Gastrocnemius medialis (tissue), 4 donors: ENCODE results near the gene KLF2. TPM values are rescaled to one million over a fixed set of nuclear protein-coding genes. Genes with fewer than 3 reads are reported as not detected.
A peak's percentile ranks its signal among the peaks of the same experiment; 100 is the strongest.

ENCODE experiments used
- ATAC-seq, 2 donors: fragments of 150-250 bp; one replicate each; pipeline ENCODE4 v1.9.1; 2016
- DNase-seq, 2 donors: peaks; one replicate each; pipeline ENCODE4 v3.0.0-alpha.2; 2019
- H3K27ac ChIP-seq, 4 donors: fragments of 200-600 bp; sonication (generic); 1 replicate in 1 of 4; 2 replicates in 3 of 4; pipeline ENCODE4 v1.5.1; 2016 to 2018; ENCODE audit warnings: mild to moderate bottlenecking in 2 of 4, moderate library complexity in 1 of 4
- H3K27me3 ChIP-seq, 3 donors: fragments of 200-600 bp; sonication (generic) in 2 of 3; 1 replicate in 1 of 3; 2 replicates in 2 of 3; pipeline versions ENCODE4 v1.5.1 to v1.6.0; 2016 to 2019; ENCODE audit warnings: mild to moderate bottlenecking in 1 of 3, moderate library complexity in 1 of 3
- H3K36me3 ChIP-seq, 2 donors: fragments of 200-600 bp; sonication (generic) in 1 of 2; one replicate each; pipeline ENCODE4 v1.5.1; 2017 to 2018
- H3K4me1 ChIP-seq, 2 donors: fragments of 200-600 bp; sonication (generic) in 1 of 2; one replicate each; pipeline ENCODE4 v1.5.1; 2016 to 2017; ENCODE audit warnings: mild to moderate bottlenecking in 2 of 2
- H3K4me3 ChIP-seq, 4 donors: fragments of 200-600 bp; sonication (generic) in 3 of 4; 1 replicate in 1 of 4; 2 replicates in 3 of 4; pipeline ENCODE4 v1.5.1; 2016 to 2019; ENCODE audit warnings: mild to moderate bottlenecking in 2 of 4
- H3K9me3 ChIP-seq, 3 donors: fragments of 200-600 bp; sonication (generic) in 2 of 3; 1 replicate in 1 of 3; 2 replicates in 2 of 3; pipeline ENCODE4 v1.5.1; 2016 to 2019
- POLR2A ChIP-seq, 2 donors: fragments of 450-650 bp; IDR thresholded peaks; one replicate each; pipeline ENCODE4 v1.6.1; 2017; ENCODE audit warnings: antibody characterized with exemption in 2 of 2, mild to moderate bottlenecking in 2 of 2, moderate library complexity in 2 of 2
- in situ Hi-C, 4 donors: fragments of 200-750 bp; cut with MboI; loops; one replicate each; pipeline versions ENCODE4 v1.15.0 to v1.8.0; 2017; ENCODE audit warnings: low sequenced_read_pairs in 4 of 4
- intact Hi-C: fragments of 100-400 bp; cut with DNase I; formaldehyde crosslinking; loops from one replicate; pipeline ENCODE4 v1.15.1; 2023; ENCODE audit warnings: low total_unique reads
- total RNA-seq, 4 donors: library from RNA; depleted of rRNA; stranded (reverse); fragments of >200 nt; gene quantifications; one replicate each; pipeline versions ENCODE4 v1.1.0 to v1.2.3, GENCODE V29; 2016
- TF ChIP-seq, protein P1 (sequence below), 5 experiments: fragments of 450-650 bp in 3 of 5; fragments of 200-600 bp in 2 of 5; sonication (generic) in 2 of 5; IDR thresholded peaks in 4 of 5; conservative IDR thresholded peaks in 1 of 5; 1 replicate in 4 of 5; 2 replicates in 1 of 5; pipeline ENCODE4 v1.5.1; 2016 to 2019; ENCODE audit warnings: antibody characterized with exemption in 5 of 5, mild to moderate bottlenecking in 3 of 5, moderate library complexity in 3 of 5

The KLF2 gene
- total RNA-seq = 10 to 100 TPM in 3 of 4 donors, 1 to 10 TPM in 1; 6.8 to 45.6 (median 32.0) TPM

DNA sequence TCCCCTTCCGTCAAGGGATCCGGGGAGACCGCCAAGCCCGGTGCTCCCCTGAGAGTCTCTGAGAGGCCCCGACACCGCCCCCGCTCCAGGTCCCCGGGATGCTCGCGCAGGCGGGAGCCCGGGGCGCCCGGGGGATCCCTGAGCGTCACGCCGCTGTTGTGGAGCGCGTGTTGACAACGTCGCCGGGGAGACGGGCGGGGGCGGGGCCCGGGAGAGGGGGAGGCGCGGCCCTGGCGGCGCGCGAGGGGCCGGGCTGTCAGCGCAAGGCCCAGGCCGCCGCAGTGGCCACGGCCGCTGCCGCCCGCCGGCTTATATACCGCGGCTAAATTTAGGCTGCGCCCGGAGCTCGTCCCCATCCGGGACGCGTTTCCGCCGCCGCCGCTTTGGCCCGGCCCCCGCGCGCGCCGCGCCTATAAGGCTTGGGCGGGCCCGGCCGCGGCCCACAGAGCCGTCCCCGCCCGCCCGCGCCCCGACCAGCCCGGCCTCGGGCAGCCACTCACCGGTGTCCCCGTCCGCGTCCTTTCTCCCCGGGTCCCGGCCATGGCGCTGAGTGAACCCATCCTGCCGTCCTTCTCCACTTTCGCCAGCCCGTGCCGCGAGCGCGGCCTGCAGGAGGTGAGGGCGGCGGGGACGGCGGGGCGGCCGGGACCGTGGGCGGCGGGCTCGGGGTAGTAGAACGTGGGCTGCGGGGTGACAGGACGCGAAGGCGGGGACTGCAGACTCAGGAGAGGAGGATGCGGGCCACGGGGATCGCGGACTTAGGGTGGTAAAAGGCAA lies at the start of gene KLF2:
Gene KLF2 (plus strand): TSS at position 443 of the 777 bp plus-strand sequence. CDS start 98 bp downstream, at position 541.
- Histone ChIP-seq H3K27me3 (no peaks in the 10 kb centered on the region), H3K4me3 (peak within 1 kb of the TSS; percentile 67 to 95 (median 76)), H3K9me3 (no peaks in the 10 kb centered on the region), H3K4me1 (peaks cover 28 to 30% of the 10 kb centered on the region in 2 donors), H3K27ac (peak within 1 kb of the TSS; percentile 90 to 99 (median 92)), H3K36me3 (peaks cover 0 to 21% of the 10 kb centered on the region in 2 donors)
- peak; percentile 84 to 90 for DNase-seq
- in situ Hi-C loops = loop anchor here in 1 of 4 donors (10.0 kb wide), 1 partner anchor 80 kb away; no protein-coding TSS in a partner anchor
- TF ChIP-seq, protein P1, sequence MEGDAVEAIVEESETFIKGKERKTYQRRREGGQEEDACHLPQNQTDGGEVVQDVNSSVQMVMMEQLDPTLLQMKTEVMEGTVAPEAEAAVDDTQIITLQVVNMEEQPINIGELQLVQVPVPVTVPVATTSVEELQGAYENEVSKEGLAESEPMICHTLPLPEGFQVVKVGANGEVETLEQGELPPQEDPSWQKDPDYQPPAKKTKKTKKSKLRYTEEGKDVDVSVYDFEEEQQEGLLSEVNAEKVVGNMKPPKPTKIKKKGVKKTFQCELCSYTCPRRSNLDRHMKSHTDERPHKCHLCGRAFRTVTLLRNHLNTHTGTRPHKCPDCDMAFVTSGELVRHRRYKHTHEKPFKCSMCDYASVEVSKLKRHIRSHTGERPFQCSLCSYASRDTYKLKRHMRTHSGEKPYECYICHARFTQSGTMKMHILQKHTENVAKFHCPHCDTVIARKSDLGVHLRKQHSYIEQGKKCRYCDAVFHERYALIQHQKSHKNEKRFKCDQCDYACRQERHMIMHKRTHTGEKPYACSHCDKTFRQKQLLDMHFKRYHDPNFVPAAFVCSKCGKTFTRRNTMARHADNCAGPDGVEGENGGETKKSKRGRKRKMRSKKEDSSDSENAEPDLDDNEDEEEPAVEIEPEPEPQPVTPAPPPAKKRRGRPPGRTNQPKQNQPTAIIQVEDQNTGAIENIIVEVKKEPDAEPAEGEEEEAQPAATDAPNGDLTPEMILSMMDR (IDR thresholded peaks at IDR 0.05 in 4 of 5, conservative IDR thresholded peaks at IDR 0.05 in 1 of 5) = no peak
- TF ChIP-seq POLR2A (IDR thresholded peaks at IDR 0.05) = peak; percentile 98 to 100
- intact Hi-C loops = loop anchor here (1.0 to 5.0 kb wide), 5 partner anchors 18 to 77 kb away; no protein-coding TSS in a partner anchor
- ATAC-seq = peak; percentile 73 to 85

DNA sequence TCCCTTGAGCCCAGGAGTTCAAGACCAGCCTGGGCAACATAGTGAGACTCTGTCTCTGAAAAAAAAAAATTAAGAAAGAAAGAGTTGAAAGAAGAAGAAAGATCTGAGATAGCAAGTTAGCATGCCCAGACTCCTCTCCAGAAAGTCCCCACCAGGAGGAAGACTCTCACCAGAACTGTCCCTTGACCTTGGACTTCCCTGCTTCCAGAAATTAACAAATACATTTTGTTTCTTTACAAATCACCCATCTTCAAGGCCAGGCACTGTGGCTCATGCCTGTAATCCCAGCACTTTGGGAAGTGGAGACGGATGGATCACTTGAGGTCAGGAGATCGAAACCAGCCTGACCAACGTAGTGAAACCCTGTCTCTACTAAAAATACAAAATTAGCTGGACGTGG lies 44.3 kb upstream of the KLF2 start:
- ATAC-seq (no peak), DNase-seq (no peak)
- no peaks in the 10 kb centered on the region for H3K27me3 ChIP-seq
- TF ChIP-seq POLR2A (IDR thresholded peaks at IDR 0.05) = no peak
- TF ChIP-seq, protein P1 (IDR thresholded peaks at IDR 0.05 in 4 of 5, conservative IDR thresholded peaks at IDR 0.05 in 1 of 5) = no peak
- H3K4me3 ChIP-seq = no peak overlapping the region
- H3K4me1 ChIP-seq = peaks cover 22 to 34% of the 10 kb centered on the region in 2 donors
- no peaks in the 10 kb centered on the region for H3K36me3 ChIP-seq
- intact Hi-C loops = no loop called here
- H3K9me3 ChIP-seq = no peaks in the 10 kb centered on the region
- H3K27ac ChIP-seq = peak overlapping the region; percentile 60 to 89 (median 76)
- in situ Hi-C loops = no loop called here

DNA sequence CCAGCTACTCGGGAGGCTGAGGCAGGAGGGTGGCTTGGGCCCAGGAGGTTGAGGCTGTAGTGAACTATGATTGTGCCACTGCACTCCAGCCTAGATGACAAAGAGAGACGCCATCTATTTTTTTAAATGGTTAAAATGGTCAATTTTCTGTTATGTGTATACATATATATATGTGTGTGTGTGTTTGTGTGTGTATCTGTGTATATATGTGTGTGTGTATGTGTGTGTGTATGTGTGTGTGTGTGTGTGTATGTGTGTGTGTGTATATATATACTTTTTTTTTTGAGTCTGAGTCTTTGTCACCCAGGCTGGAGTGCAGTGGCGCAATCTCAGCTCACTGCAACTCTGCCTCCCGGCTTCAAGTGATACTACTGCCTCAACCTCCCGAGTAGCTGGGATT lies 42.9 kb upstream of the KLF2 start:
- no peak for DNase-seq
- no peaks in the 10 kb centered on the region for H3K36me3 ChIP-seq
- H3K4me3 ChIP-seq = no peak overlapping the region
- ATAC-seq = no peak
- H3K27ac ChIP-seq = peak overlapping the region; percentile 82 to 95 (median 90)
- intact Hi-C loops (loop anchor here (1.0 to 2.0 kb wide), 2 partner anchors 43 to 101 kb away; partner anchors contain the start of gene KLF2), in situ Hi-C loops (no loop called here)
- TF ChIP-seq, protein P1 (IDR thresholded peaks at IDR 0.05 in 4 of 5, conservative IDR thresholded peaks at IDR 0.05 in 1 of 5) = no peak
- no peak for TF ChIP-seq POLR2A (IDR thresholded peaks at IDR 0.05)
- no peaks in the 10 kb centered on the region for H3K9me3 ChIP-seq
- peaks cover 31 to 42% of the 10 kb centered on the region in 2 donors for H3K4me1 ChIP-seq
- no peaks in the 10 kb centered on the region for H3K27me3 ChIP-seq

DNA sequence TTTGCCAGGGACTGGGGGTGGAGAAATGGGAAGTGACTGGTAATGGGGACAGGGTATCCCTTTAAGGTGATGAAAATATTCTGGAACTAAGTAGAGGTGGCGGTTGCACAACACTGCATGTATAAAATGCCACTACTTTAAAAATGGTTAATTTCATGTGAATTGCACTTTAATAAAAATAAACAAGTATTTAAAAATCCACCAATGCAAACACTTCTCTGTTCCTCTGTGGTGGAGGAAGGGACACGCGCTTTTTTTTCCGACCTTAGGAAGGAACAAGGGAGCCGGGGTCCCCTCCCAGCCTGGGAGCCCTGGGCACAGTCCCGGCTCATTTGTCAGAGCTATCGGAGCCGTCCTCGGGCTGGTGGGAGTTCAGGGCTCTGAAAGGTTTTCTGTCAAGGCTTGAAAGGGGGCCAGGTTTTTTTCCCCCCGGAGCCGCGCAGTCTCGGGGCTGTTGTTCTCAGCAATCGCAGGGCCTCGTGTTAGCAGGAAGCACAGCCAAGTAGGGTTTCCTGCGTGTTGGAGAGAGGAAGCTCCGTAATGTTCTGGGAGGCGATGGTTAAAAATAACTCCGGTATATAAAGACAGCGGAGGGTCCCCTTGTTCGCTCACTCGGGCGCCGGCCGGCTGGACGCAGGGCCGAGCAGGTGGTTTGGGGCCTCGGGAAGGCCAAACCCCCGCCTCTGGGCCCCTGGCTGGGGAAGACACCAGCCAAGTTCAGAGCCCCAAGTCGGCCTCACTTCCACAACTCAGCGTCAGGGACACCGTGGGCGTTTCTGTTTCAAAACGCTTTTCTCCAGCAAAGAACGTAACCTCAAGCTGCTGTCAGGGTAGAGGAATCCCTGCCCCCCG lies 41.2 kb upstream of the KLF2 start:
- ATAC-seq (peak; percentile 75 to 81), DNase-seq (peak; percentile 71 to 77)
- Histone ChIP-seq H3K4me1 (peaks cover 31 to 43% of the 10 kb centered on the region in 2 donors), H3K4me3 (peak overlapping the region; percentile 41 to 50 (median 45)), H3K27ac (peak overlapping the region; percentile 82 to 95 (median 90)), H3K9me3 (no peaks in the 10 kb centered on the region), H3K36me3 (no peaks in the 10 kb centered on the region), H3K27me3 (no peaks in the 10 kb centered on the region)
- TF ChIP-seq POLR2A (IDR thresholded peaks at IDR 0.05) = peak; percentile 78 to 92
- TF ChIP-seq, protein P1 (IDR thresholded peaks at IDR 0.05 in 4 of 5, conservative IDR thresholded peaks at IDR 0.05 in 1 of 5) = no peak
- in situ Hi-C loops (no loop called here), intact Hi-C loops (loop anchor here (2.0 kb wide), 1 partner anchor 41 kb away; the partner anchor contains the start of gene KLF2)
